ENCODE results near the gene ROBO2.
"Not testable (repeated sequence)": the region's sequence is repeated elsewhere in the genome, so short reads cannot be mapped to it uniquely, and the experiment has no call there.

ROBO2 gene

GRCh38 chr3:77381431-77381830 is 341.5 kb downstream of the ROBO2 start:
- POLR2A ChIA-PET = no interaction called here
- Histone ChIP-seq H3K4me3 (ENCODE audit: control insufficient read depth in 1 of 7, extremely low read depth in 1 of 7, insufficient read depth in 4 of 7, low read depth in 2 of 7, low read length in 6 of 7) (no peak overlapping the region), H3K9me3 (ENCODE audit: control extremely low read depth in 1 of 5, control insufficient read depth in 4 of 5, insufficient read depth in 2 of 5, low read depth in 1 of 5, low read length in 4 of 5) (no peaks in the 10 kb centered on the region), H3K27ac (ENCODE audit: insufficient read depth in 1 of 2, low read depth in 1 of 2, low read length in 2 of 2, poor library complexity in 1 of 2, severe bottlenecking in 2 of 2) (no peak overlapping the region), H3K4me1 (ENCODE audit: control extremely low read depth in 1 of 4, control insufficient read depth in 4 of 4, insufficient read depth in 4 of 4, low read length in 3 of 4) (no peaks in the 10 kb centered on the region), H3K27me3 (replicated peaks in 2 of 5; ENCODE audit: control insufficient read depth in 4 of 5, insufficient read depth in 5 of 5, low read length in 4 of 5) (no peaks in the 10 kb centered on the region), H3K36me3 (ENCODE audit: control insufficient read depth in 4 of 4, insufficient read depth in 4 of 4, low read length in 3 of 4) (no peaks in the 10 kb centered on the region)
- no peak for DNase-seq
- CTCF ChIA-PET = no interaction called here
- WGBS (ENCODE audit: insufficient coverage) = 83% methylated on average over 1 of the region's 1 CpG

GRCh38 chr3:77392181-77392580 is 352.3 kb downstream of the ROBO2 start:
- POLR2A ChIA-PET = no interaction called here
- WGBS (ENCODE audit: insufficient coverage) = 100% methylated on average over 3 of the region's 5 CpGs
- DNase-seq = no peak
- CTCF ChIA-PET = no interaction called here
- no peak overlapping the region for H3K27ac ChIP-seq (ENCODE audit: insufficient read depth in 1 of 2, low read depth in 1 of 2, low read length in 2 of 2, poor library complexity in 1 of 2, severe bottlenecking in 2 of 2)
- no peaks in the 10 kb centered on the region for H3K4me1 ChIP-seq (ENCODE audit: control extremely low read depth in 1 of 4, control insufficient read depth in 4 of 4, insufficient read depth in 4 of 4, low read length in 3 of 4)
- H3K9me3 ChIP-seq (ENCODE audit: control extremely low read depth in 1 of 5, control insufficient read depth in 4 of 5, insufficient read depth in 2 of 5, low read depth in 1 of 5, low read length in 4 of 5) = no peaks in the 10 kb centered on the region
- no peaks in the 10 kb centered on the region for H3K36me3 ChIP-seq (ENCODE audit: control insufficient read depth in 4 of 4, insufficient read depth in 4 of 4, low read length in 3 of 4)
- H3K27me3 ChIP-seq (replicated peaks in 2 of 5; ENCODE audit: control insufficient read depth in 4 of 5, insufficient read depth in 5 of 5, low read length in 4 of 5) = no peaks in the 10 kb centered on the region
- H3K4me3 ChIP-seq (ENCODE audit: control insufficient read depth in 1 of 7, extremely low read depth in 1 of 7, insufficient read depth in 4 of 7, low read depth in 2 of 7, low read length in 6 of 7) = no peak overlapping the region

DNA sequence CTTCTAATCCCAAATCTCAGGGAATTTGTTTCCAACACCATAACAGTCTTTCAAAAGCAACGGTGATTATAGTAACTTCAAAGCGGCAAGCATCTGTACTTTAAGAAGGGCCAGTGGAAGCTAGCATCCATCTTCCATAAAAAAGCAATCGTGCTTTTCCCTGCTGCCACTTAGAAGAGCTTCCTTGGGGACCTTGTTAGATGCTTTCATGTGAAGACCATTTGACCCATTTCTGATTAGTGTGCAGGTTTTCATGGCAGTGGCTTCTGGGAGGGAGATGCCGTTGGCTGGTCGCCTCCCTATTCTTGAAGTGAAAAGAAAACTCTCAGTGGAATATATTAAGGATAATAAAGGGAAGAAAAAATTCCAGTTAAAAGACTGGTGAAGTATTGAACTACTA is 354.1 kb downstream of the ROBO2 start:
- H3K4me3 ChIP-seq (ENCODE audit: control insufficient read depth in 1 of 7, extremely low read depth in 1 of 7, insufficient read depth in 4 of 7, low read depth in 2 of 7, low read length in 6 of 7) = no peak overlapping the region
- POLR2A ChIA-PET = no interaction called here
- WGBS (ENCODE audit: insufficient coverage) = 79% methylated on average over 5 of the region's 5 CpGs
- no peaks in the 10 kb centered on the region for H3K4me1 ChIP-seq (ENCODE audit: control extremely low read depth in 1 of 4, control insufficient read depth in 4 of 4, insufficient read depth in 4 of 4, low read length in 3 of 4)
- H3K9me3 ChIP-seq (ENCODE audit: control extremely low read depth in 1 of 5, control insufficient read depth in 4 of 5, insufficient read depth in 2 of 5, low read depth in 1 of 5, low read length in 4 of 5) = no peaks in the 10 kb centered on the region
- no peak for DNase-seq
- no peaks in the 10 kb centered on the region for H3K27me3 ChIP-seq (replicated peaks in 2 of 5; ENCODE audit: control insufficient read depth in 4 of 5, insufficient read depth in 5 of 5, low read length in 4 of 5)
- H3K36me3 ChIP-seq (ENCODE audit: control insufficient read depth in 4 of 4, insufficient read depth in 4 of 4, low read length in 3 of 4) = no peaks in the 10 kb centered on the region
- no peak overlapping the region for H3K27ac ChIP-seq (ENCODE audit: insufficient read depth in 1 of 2, low read depth in 1 of 2, low read length in 2 of 2, poor library complexity in 1 of 2, severe bottlenecking in 2 of 2)
- CTCF ChIA-PET = no interaction called here

GRCh38 chr3:77404871-77405270 is 365.0 kb downstream of the ROBO2 start:
- no peak for DNase-seq
- WGBS (ENCODE audit: insufficient coverage) = no CpG with 5 or more reads among the region's 1 CpG
- H3K36me3 ChIP-seq (ENCODE audit: control insufficient read depth in 4 of 4, insufficient read depth in 4 of 4, low read length in 3 of 4) = no peaks in the 10 kb centered on the region
- no peaks in the 10 kb centered on the region for H3K9me3 ChIP-seq (ENCODE audit: control extremely low read depth in 1 of 5, control insufficient read depth in 4 of 5, insufficient read depth in 2 of 5, low read depth in 1 of 5, low read length in 4 of 5)
- POLR2A ChIA-PET = no interaction called here
- CTCF ChIA-PET = no interaction called here
- no peak overlapping the region for H3K4me3 ChIP-seq (ENCODE audit: control insufficient read depth in 1 of 7, extremely low read depth in 1 of 7, insufficient read depth in 4 of 7, low read depth in 2 of 7, low read length in 6 of 7)
- no peaks in the 10 kb centered on the region for H3K4me1 ChIP-seq (ENCODE audit: control extremely low read depth in 1 of 4, control insufficient read depth in 4 of 4, insufficient read depth in 4 of 4, low read length in 3 of 4)
- no peaks in the 10 kb centered on the region for H3K27me3 ChIP-seq (replicated peaks in 2 of 5; ENCODE audit: control insufficient read depth in 4 of 5, insufficient read depth in 5 of 5, low read length in 4 of 5)
- H3K27ac ChIP-seq (ENCODE audit: insufficient read depth in 1 of 2, low read depth in 1 of 2, low read length in 2 of 2, poor library complexity in 1 of 2, severe bottlenecking in 2 of 2) = no peak overlapping the region

DNA sequence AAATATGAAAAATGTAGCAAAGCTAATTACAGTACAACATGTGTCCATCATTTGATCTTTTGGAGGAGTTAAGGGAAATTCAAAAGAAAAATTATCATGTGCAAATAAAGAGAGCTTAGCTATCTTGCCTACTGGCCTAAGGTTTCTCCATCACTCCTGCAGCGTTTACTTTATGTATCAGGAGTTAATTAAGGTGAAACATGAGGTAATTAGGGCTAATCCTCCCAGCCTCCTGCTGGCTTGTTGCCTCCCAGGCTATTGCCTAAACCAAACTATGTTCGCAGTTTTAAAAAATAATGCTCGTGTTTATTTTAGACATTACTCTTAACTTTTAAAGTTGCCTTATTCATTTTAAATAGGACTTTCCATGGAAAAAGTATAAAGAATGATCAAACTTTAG is 367.5 kb downstream of the ROBO2 start:
- Histone ChIP-seq H3K27ac (ENCODE audit: insufficient read depth in 1 of 2, low read depth in 1 of 2, low read length in 2 of 2, poor library complexity in 1 of 2, severe bottlenecking in 2 of 2) (no peak overlapping the region), H3K9me3 (ENCODE audit: control extremely low read depth in 1 of 5, control insufficient read depth in 4 of 5, insufficient read depth in 2 of 5, low read depth in 1 of 5, low read length in 4 of 5) (no peaks in the 10 kb centered on the region), H3K27me3 (replicated peaks in 2 of 5; ENCODE audit: control insufficient read depth in 4 of 5, insufficient read depth in 5 of 5, low read length in 4 of 5) (no peaks in the 10 kb centered on the region), H3K36me3 (ENCODE audit: control insufficient read depth in 4 of 4, insufficient read depth in 4 of 4, low read length in 3 of 4) (no peaks in the 10 kb centered on the region), H3K4me3 (ENCODE audit: control insufficient read depth in 1 of 7, extremely low read depth in 1 of 7, insufficient read depth in 4 of 7, low read depth in 2 of 7, low read length in 6 of 7) (no peak overlapping the region), H3K4me1 (ENCODE audit: control extremely low read depth in 1 of 4, control insufficient read depth in 4 of 4, insufficient read depth in 4 of 4, low read length in 3 of 4) (no peaks in the 10 kb centered on the region)
- CTCF ChIA-PET = no interaction called here
- no peak for DNase-seq
- WGBS (ENCODE audit: insufficient coverage) = no CpG with 5 or more reads among the region's 3 CpGs
- POLR2A ChIA-PET = no interaction called here

DNA sequence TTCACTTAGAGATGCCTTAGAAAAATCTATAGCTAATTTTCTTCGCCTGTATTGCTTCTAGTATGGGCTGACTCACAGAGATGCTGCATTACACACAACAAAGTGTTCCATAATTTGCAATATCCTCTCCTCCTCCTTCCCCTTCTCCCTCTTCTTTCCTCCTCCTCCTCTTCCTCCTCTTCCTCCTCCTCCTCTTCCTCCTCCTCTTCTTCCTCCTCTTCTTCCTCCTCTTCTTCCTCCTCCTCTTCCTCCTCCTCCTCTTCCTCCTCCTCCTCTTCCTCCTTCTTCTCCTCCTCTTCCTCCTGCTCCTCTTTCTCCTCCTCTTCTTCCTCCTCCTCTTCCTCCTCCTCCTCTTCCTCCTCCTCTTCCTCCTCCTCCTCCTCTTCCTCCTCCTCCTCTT is 370.4 kb downstream of the ROBO2 start:
- H3K27me3 ChIP-seq (replicated peaks in 2 of 5; ENCODE audit: control insufficient read depth in 4 of 5, insufficient read depth in 5 of 5, low read length in 4 of 5); DNase-seq; H3K4me3 ChIP-seq (ENCODE audit: control insufficient read depth in 1 of 7, extremely low read depth in 1 of 7, insufficient read depth in 4 of 7, low read depth in 2 of 7, low read length in 6 of 7); H3K36me3 ChIP-seq (ENCODE audit: control insufficient read depth in 4 of 4, insufficient read depth in 4 of 4, low read length in 3 of 4); H3K9me3 ChIP-seq (ENCODE audit: control extremely low read depth in 1 of 5, control insufficient read depth in 4 of 5, insufficient read depth in 2 of 5, low read depth in 1 of 5, low read length in 4 of 5); POLR2A ChIA-PET; H3K27ac ChIP-seq (ENCODE audit: insufficient read depth in 1 of 2, low read depth in 1 of 2, low read length in 2 of 2, poor library complexity in 1 of 2, severe bottlenecking in 2 of 2); CTCF ChIA-PET; H3K4me1 ChIP-seq (ENCODE audit: control extremely low read depth in 1 of 4, control insufficient read depth in 4 of 4, insufficient read depth in 4 of 4, low read length in 3 of 4): not testable (repeated sequence)
- 100% methylated on average over 1 of the region's 1 CpG for WGBS (ENCODE audit: insufficient coverage)

- no peak for DNase-seq
- WGBS (ENCODE audit: insufficient coverage) = 100% methylated on average over 1 of the region's 2 CpGs
- Histone ChIP-seq H3K4me3 (ENCODE audit: control insufficient read depth in 1 of 7, extremely low read depth in 1 of 7, insufficient read depth in 4 of 7, low read depth in 2 of 7, low read length in 6 of 7) (no peak overlapping the region), H3K4me1 (ENCODE audit: control extremely low read depth in 1 of 4, control insufficient read depth in 4 of 4, insufficient read depth in 4 of 4, low read length in 3 of 4) (no peaks in the 10 kb centered on the region), H3K27ac (ENCODE audit: insufficient read depth in 1 of 2, low read depth in 1 of 2, low read length in 2 of 2, poor library complexity in 1 of 2, severe bottlenecking in 2 of 2) (no peak overlapping the region), H3K9me3 (ENCODE audit: control extremely low read depth in 1 of 5, control insufficient read depth in 4 of 5, insufficient read depth in 2 of 5, low read depth in 1 of 5, low read length in 4 of 5) (no peaks in the 10 kb centered on the region), H3K36me3 (ENCODE audit: control insufficient read depth in 4 of 4, insufficient read depth in 4 of 4, low read length in 3 of 4) (no peaks in the 10 kb centered on the region), H3K27me3 (replicated peaks in 2 of 5; ENCODE audit: control insufficient read depth in 4 of 5, insufficient read depth in 5 of 5, low read length in 4 of 5) (no peaks in the 10 kb centered on the region)
- CTCF ChIA-PET = no interaction called here
- POLR2A ChIA-PET = no interaction called here
Measured at GRCh38 chr3:77411334-77411733, 371.4 kb downstream of the ROBO2 start.

DNA sequence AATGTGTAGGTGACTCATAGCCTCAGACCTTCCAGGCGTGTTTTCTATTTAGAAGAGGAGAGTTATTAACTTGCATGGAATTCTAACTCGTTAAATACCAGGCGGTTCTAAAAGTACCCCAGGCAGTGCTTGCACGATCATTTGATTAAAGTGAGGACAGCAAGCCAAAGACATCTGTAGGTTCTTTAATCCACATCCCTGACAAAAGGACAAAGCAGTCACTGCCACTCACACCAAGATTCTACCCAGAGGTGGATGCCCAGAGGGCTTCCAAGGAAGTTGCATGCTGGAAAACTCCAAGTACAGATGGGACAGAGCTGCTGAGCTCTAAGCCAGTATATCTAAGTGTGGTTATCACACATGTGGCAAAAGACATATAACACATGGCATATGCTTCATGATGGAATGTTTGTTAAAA is 372.1 kb downstream of the ROBO2 start:
- no peak overlapping the region for H3K27ac ChIP-seq (ENCODE audit: insufficient read depth in 1 of 2, low read depth in 1 of 2, low read length in 2 of 2, poor library complexity in 1 of 2, severe bottlenecking in 2 of 2)
- H3K4me3 ChIP-seq (ENCODE audit: control insufficient read depth in 1 of 7, extremely low read depth in 1 of 7, insufficient read depth in 4 of 7, low read depth in 2 of 7, low read length in 6 of 7) = no peak overlapping the region

More for the DNA sequence above, 372.1 kb downstream of the ROBO2 start:
- Histone ChIP-seq H3K4me1 (ENCODE audit: control extremely low read depth in 1 of 4, control insufficient read depth in 4 of 4, insufficient read depth in 4 of 4, low read length in 3 of 4) (no peaks in the 10 kb centered on the region), H3K36me3 (ENCODE audit: control insufficient read depth in 4 of 4, insufficient read depth in 4 of 4, low read length in 3 of 4) (no peaks in the 10 kb centered on the region), H3K9me3 (ENCODE audit: control extremely low read depth in 1 of 5, control insufficient read depth in 4 of 5, insufficient read depth in 2 of 5, low read depth in 1 of 5, low read length in 4 of 5) (no peaks in the 10 kb centered on the region), H3K27me3 (replicated peaks in 2 of 5; ENCODE audit: control insufficient read depth in 4 of 5, insufficient read depth in 5 of 5, low read length in 4 of 5) (no peaks in the 10 kb centered on the region)
- CTCF ChIA-PET = no interaction called here
- no peak for DNase-seq
- POLR2A ChIA-PET = no interaction called here
- WGBS (ENCODE audit: insufficient coverage) = 93% methylated on average over 4 of the region's 4 CpGs

All from common myeloid progenitor, CD34-positive (primary cell).